Activated gamma-delta T cell (primary cell): ENCODE results near the gene CFAP299.

ENCODE experiments used
- DNase-seq: peaks from one replicate; lab custom pipeline; 2025; lab: John Stamatoyannopoulos, UW

Gene CFAP299

DNA sequence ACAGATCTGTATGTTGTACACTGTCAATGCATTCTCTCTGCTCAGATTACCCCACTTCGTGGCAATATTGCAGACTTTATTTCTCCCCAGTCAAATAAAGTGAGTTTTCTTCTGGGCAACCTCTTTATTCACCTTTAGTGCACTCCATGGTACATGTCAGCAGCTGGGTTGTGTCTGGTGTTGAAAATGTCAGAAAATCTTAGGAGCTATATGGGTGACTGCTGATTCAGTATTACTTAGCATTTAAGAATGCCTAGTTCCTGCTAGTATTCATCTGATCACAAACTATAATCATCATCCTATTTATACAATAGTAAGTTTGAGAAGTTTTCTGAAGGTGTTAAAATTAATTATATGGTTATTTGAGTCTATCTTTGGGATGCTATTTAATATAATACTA is 112.5 kb downstream of the CFAP299 start:
- DNase-seq = no peak

- DNase-seq = no peak
These were observed 116.5 kb downstream of the CFAP299 start for GRCh38 chr4:80452055-80452454.

GRCh38 chr4:80452768-80453167 is 117.2 kb downstream of the CFAP299 start:
- no peak for DNase-seq

GRCh38 chr4:80454040-80454439 is 118.5 kb downstream of the CFAP299 start:
- no peak for DNase-seq

- no peak for DNase-seq
These were observed 119.0 kb downstream of the CFAP299 start for GRCh38 chr4:80454556-80454955.

- no peak for DNase-seq
These were observed 124.5 kb downstream of the CFAP299 start for GRCh38 chr4:80459918-80460473.

GRCh38 chr4:80461412-80461811 is 125.9 kb downstream of the CFAP299 start:
- no peak for DNase-seq

DNA sequence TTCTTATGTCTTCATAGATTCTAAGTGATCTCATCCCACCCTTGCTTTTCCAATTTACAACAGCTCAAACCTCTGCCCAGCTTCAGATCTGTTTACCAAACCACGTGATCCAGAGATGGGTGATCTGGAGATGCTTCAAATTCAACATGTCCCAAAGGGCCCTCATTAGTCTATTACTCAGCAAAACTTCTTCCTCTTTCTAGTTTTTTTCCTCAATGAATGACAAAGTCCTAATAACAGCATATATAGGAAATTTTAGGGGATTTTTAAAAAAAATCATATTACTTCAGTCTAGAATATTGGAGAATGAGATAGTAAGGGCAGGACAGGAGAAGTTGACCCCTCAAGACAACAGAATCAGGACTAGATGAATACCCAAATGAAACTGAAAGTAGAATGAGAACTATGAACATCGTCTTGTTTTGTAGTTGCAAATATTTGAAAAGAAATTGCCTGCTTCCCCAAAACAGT is 127.1 kb downstream of the CFAP299 start:
- no peak for DNase-seq

DNA sequence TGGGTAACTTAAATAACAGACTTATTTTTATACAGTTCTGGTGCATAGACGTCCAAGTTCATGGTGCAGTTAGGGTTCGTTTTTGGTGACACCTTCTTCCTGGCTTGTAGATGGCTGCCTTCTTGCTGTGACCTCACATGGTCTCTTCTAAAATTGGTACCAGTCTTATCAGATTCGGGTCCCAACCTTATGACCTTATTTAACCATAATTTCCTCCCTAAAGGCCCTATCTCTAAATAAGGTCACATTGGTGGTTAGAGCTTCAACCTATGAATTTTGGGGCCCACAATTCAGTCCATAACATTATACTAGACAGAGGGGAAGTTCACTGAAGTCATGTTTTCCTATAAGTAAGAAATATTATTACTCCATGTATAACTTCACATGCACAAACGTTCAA is 128.0 kb downstream of the CFAP299 start:
- DNase-seq = no peak

DNA sequence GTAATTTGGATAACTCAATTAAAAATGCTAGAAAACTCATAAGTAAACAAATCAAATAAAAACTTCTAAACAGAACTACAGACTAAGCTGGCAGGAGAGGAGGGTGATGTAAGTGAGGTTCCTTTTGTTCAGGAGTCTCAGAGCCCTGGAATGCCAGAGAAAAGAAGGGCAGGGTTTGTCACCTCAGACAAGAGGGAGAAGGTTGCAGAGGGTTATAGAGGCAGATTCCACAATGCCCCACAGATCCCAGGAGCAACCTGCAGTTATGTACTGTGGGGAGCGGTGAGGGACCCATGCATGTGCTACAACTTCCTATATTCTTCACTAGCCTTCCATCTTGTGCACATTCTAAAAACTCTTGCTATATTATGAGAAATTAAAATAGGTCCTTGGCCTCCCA is 129.7 kb downstream of the CFAP299 start:
- DNase-seq = no peak

DNA sequence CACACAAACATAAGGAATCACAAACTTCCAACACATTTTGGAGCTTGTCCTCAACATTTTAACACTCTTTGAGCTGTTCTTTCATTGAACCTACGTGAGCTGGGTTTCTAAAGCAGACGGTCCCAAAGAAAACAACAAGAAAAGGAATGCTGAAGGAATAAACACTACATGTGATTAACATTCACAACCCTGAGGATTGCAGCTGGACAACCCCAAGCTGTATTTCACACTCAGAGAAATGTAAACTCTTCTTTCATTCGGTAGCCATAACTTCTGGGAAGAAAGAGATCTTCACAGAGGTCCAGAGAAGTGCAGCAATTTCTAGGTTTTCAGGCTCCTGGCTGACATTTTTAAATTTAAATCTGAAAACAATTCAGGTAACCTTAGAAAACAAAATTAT is 130.2 kb downstream of the CFAP299 start:
- no peak for DNase-seq

GRCh38 chr4:80466618-80467017 is 131.1 kb downstream of the CFAP299 start:
- no peak for DNase-seq

DNA sequence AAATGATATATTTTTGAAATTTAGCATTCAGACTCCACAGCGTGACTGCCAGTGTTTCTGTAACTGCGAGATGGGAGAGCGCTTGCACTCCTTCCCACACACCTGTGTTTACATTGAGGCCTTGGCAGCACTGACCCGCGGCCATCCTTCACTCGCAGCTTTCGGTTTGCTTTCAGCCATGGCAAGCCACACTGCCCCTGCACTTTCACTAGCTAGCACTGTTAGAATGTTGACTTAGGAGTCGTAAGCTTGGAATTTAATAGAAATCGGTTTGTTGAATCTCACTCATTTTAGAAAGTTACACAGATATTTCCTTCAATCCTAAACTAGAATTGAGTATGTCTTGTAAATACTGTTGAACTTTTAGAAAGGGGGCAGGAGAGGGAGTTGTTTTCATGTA is 136.2 kb downstream of the CFAP299 start:
- no peak for DNase-seq

DNA sequence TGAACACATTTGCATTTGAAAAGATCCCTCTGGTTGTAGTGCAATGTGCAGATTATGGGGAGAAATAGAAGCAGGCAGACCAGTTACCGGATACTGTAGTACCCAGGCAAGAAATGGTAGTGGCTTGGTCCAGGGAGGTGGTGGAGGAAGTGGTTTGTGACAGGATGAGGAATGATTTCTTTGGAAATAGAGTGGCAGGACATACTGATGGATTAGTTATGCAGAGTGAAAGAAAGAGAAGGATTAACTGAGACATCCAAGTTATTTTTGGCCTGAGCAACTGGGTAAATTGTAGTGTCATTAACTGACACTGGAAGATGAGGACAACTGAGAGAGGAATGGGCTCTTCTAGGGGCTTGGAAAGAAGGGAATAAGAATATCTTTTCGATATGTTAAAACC is 139.7 kb downstream of the CFAP299 start:
- DNase-seq = no peak

- DNase-seq = no peak
These were observed 140.3 kb downstream of the CFAP299 start for GRCh38 chr4:80475798-80476197.

DNA sequence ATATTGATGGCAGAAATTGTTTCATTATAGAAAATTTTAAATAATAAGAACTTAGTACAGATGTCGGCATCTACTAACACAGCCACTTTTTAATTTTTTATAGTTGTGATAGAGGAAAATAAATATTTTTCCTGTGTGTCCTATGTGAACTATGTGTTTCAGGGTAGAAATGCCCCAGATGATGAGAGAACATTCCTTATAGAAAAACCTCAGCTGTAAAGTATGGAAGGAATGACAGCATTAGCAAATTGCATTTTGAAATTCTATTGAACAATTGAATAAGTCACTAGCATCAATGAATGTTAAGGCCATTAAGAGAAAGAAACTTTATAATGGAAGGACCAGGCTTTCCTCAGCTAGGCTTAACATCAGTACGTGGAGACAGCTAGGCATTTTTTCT is 149.2 kb downstream of the CFAP299 start:
- DNase-seq = no peak

DNA sequence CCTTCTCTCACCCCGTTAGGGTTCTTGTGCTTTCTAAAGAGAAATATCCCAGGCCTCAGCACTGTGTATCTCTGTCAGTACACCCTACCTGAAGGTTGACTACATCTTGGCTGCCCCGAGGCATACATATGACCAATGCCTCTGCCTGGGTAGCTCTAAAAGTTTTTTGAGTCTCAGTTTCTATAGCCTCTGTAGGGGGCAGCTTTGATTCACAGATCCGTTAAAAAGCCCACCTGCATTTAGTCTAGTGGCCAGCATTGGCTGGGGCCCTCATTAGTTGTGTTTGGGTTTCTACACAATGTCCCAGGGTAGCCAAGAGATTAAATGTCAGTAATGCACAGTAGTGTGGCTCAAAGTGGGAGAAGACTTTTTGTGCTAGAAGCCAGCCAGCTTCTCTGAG is 151.1 kb downstream of the CFAP299 start:
- DNase-seq = no peak

- no peak for DNase-seq
These were observed 154.3 kb downstream of the CFAP299 start for GRCh38 chr4:80489798-80490197.

DNA sequence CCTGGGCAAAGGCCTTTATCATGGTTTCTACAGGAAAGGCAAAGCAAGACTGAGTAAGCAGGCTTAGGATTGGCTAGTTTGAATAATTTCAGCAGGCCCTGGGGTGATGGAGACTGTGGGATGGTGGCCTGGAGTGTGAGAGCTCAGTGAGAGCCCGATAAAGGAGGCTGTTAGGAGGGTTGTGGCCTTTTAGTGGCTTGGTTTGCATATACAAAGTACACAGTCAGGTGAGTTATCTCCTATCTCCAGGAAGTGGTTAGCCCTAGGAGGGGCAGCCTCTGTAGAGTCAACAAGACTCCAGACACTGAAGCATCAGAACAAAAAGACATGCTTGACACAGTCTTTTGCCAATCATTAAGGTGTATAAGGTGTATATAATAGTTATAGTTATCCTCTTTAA is 157.2 kb downstream of the CFAP299 start:
- DNase-seq = no peak

DNA sequence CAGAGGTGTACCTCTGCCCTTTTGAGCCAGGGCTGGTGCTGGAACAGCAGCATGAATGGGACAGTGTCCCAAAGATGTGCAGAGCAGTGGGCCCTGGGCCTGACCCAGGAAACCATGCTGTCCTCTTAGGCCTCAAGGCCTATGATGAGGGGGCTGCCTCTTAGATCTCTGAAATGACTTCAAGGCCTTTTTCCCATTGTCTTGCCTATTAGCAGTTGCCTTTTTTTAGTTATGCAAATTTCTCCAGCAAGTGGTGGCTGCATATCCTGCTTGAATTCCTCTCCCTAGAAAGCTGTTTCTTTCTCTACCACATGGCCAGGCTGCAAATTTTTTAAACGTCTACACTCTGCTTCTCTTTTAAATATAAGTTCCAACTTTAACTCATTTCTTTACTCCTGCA is 160.3 kb downstream of the CFAP299 start:
- DNase-seq = no peak

- no peak for DNase-seq
These were observed 163.2 kb downstream of the CFAP299 start for GRCh38 chr4:80498725-80499124.

DNA sequence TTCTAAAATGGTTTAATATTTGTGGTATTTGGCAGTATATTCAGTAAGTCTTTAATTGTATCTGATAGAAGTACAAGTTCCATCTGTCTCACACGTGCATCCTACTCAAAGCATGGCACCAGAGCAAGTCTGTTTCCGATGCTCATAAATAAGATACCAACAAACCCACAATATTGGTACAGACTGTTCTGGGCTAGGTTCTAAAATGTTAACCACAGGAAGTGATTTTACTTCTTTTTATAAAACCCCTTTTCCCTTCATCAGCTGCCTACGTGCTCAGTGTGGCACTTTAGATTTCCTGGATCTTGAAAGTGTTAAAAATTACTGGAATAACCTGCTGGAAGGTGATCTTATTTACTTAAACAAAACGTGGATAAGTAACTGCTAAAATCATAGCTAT is 165.1 kb downstream of the CFAP299 start:
- no peak for DNase-seq

DNA sequence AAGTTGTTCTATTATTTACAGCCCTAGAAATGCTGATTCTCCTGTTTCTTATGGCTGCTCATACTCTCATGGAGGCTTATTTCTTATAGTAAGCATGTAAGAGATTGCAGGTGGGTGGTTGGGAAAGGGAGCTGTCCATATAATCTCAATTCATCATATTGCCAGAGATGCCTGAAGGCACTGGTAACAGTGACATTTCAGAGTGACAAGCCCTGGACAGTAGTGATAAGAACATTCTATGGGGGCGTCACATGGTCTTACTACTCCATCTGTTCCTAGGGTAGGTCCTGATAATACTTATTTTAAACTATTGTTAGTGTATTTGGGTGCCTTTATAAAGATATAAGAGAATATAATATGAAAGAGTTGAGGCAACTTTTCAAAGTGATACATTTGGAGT is 171.5 kb downstream of the CFAP299 start:
- DNase-seq = no peak

DNA sequence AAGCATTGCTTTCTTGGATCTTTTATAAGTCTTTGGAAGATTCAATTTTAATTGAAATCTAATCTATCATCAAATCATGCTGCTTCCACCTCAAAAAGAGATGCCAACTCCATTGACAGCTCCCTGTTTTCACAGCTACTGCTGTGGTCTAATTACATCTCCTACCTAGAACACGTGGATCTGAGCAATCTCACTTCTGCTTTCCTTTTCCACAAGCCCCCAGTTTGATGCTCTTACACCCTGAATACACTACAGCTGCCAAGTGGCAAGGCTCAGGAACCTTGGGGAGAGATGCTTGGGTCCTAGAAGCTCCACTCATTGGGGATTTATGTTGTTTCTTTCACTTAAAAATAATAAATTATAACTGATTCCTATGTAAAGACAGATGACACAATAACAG is 172.0 kb downstream of the CFAP299 start:
- no peak for DNase-seq

GRCh38 chr4:80515496-80515895 is 180.0 kb downstream of the CFAP299 start:
- DNase-seq = no peak
